ENCODE measurements around the gene GPR21. TPM values are rescaled to one million over a fixed set of nuclear protein-coding genes. Genes with fewer than 3 reads are reported as not detected.

GPR21 gene
- total and polyA plus RNA-seq, 7 donors = 0.05 to 0.64 (median 0.12) TPM; not detected in 4

DNA sequence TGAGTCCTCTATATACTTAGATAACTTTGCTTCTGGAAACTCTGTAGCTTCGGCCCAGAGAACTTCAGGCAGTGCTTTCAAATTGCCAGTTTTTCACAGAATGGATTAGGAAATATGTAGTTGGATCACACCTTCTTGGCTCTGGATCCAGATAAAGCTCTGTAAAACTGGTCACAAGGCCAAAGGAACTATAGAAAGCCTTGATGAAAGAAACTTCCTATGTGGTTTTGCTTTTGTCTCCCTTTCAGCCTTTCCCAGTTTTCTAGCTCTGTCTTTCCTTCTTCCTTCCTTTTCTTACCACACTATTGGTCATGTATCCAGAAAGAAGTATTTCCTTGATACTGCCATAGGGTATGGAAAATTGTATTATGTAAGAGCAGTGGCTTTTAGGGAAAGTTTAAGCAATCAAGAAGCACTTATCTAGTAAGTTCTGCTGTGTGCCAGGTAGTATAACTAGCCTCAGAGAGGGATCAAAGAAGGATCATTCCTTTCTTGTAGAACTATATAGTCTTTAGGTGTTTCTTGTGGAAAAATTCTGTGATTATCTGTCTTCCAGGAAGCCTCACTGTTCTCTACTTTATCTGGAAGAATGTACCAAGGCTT, 6.3 kb downstream of the GPR21 start:
- intact Hi-C loops (cut with DNase I) = no loop called here
- no peak overlapping the region for H3K27ac ChIP-seq
- no peak for ATAC-seq
- no peak overlapping the region for H3K4me3 ChIP-seq
- H3K4me1 ChIP-seq = peaks cover 4% of the 10 kb centered on the region
- H3K9me3 ChIP-seq = no peaks in the 10 kb centered on the region
- DNase-seq = no peak
- TF ChIP-seq, protein P1, sequence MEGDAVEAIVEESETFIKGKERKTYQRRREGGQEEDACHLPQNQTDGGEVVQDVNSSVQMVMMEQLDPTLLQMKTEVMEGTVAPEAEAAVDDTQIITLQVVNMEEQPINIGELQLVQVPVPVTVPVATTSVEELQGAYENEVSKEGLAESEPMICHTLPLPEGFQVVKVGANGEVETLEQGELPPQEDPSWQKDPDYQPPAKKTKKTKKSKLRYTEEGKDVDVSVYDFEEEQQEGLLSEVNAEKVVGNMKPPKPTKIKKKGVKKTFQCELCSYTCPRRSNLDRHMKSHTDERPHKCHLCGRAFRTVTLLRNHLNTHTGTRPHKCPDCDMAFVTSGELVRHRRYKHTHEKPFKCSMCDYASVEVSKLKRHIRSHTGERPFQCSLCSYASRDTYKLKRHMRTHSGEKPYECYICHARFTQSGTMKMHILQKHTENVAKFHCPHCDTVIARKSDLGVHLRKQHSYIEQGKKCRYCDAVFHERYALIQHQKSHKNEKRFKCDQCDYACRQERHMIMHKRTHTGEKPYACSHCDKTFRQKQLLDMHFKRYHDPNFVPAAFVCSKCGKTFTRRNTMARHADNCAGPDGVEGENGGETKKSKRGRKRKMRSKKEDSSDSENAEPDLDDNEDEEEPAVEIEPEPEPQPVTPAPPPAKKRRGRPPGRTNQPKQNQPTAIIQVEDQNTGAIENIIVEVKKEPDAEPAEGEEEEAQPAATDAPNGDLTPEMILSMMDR (IDR thresholded peaks at IDR 0.05) = no peak
- 72 to 93% (median 82%) methylated on average over 1 of the region's 1 CpG for WGBS, 3 donors
- no peaks in the 10 kb centered on the region for H3K27me3 ChIP-seq (ENCODE audit: insufficient read depth in 3 of 3, low read length in 2 of 3)
- no peaks in the 10 kb centered on the region for H3K36me3 ChIP-seq (ENCODE audit: insufficient read depth in 1 of 2, low read depth in 1 of 2)

DNA sequence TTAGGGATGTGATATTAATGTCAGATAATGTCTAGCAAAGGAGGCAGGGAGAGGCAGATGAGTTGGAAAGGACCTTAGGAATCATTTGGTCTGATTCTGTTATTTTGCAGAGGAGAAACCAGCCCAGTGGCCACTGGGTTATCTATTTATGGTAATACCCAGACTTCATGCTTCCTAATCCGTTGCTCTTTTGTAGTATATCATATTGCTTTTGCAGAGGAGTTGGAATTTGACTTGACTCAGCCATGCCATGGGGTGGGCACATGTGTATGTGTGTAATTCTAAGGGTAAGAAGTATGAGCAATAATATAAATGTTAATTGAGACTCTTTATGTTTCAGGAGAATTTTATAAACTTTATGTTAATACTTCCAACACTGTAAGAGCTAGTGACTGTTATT, 7.3 kb downstream of the GPR21 start:
- no peak for DNase-seq
- H3K27ac ChIP-seq = no peak overlapping the region
- H3K36me3 ChIP-seq (ENCODE audit: insufficient read depth in 1 of 2, low read depth in 1 of 2) = no peaks in the 10 kb centered on the region
- ATAC-seq = no peak
- H3K4me1 ChIP-seq = no peaks in the 10 kb centered on the region
- intact Hi-C loops (cut with DNase I) = no loop called here
- H3K4me3 ChIP-seq = no peak overlapping the region
- no peaks in the 10 kb centered on the region for H3K9me3 ChIP-seq
- H3K27me3 ChIP-seq (ENCODE audit: insufficient read depth in 3 of 3, low read length in 2 of 3) = no peaks in the 10 kb centered on the region
- 32 to 87% (median 53%) methylated on average over 1 of the region's 1 CpG for WGBS, 3 donors
- TF ChIP-seq, protein P1 (IDR thresholded peaks at IDR 0.05) = no peak

GRCh38 chr9:123041489-123041888, 8.0 kb downstream of the GPR21 start:
- Histone ChIP-seq H3K9me3 (no peaks in the 10 kb centered on the region), H3K27ac (no peak overlapping the region), H3K36me3 (ENCODE audit: insufficient read depth in 1 of 2, low read depth in 1 of 2) (no peaks in the 10 kb centered on the region), H3K4me1 (no peaks in the 10 kb centered on the region), H3K4me3 (no peak overlapping the region), H3K27me3 (ENCODE audit: insufficient read depth in 3 of 3, low read length in 2 of 3) (no peaks in the 10 kb centered on the region)
- intact Hi-C loops (cut with DNase I) = no loop called here
- WGBS, 3 donors = 80 to 85% (median 81%) methylated on average over 2 of the region's 2 CpGs
- ATAC-seq (no peak), DNase-seq (no peak)
- TF ChIP-seq, protein P1 (IDR thresholded peaks at IDR 0.05) = no peak

GRCh38 chr9:123043081-123043939, 9.8 kb downstream of the GPR21 start:
- 76 to 86% (median 85%) methylated on average over 4 to 5 of the region's 5 CpGs for WGBS, 3 donors
- intact Hi-C loops (cut with DNase I) = no loop called here
- no peak overlapping the region for H3K27ac ChIP-seq
- H3K9me3 ChIP-seq = no peaks in the 10 kb centered on the region
- no peaks in the 10 kb centered on the region for H3K27me3 ChIP-seq (ENCODE audit: insufficient read depth in 3 of 3, low read length in 2 of 3)
- ATAC-seq = no peak
- peaks cover 3% of the 10 kb centered on the region for H3K4me1 ChIP-seq
- no peaks in the 10 kb centered on the region for H3K36me3 ChIP-seq (ENCODE audit: insufficient read depth in 1 of 2, low read depth in 1 of 2)
- TF ChIP-seq, protein P1 (IDR thresholded peaks at IDR 0.05) = no peak
- no peak overlapping the region for H3K4me3 ChIP-seq
- no peak for DNase-seq
